GM12878 (cell line): ENCODE results near the gene SCUBE3. TPM values are rescaled to one million over a fixed set of nuclear protein-coding genes. Genes with fewer than 3 reads are reported as not detected.

Experiments used
- ATAC-seq: fragments of 200-7000 bp; cut with Tn5 transposase; 3 replicates; pipeline ENCODE4 v1.9.1; 2020; ENCODE audit warnings: mild to moderate bottlenecking, moderate library complexity
- BruUV-seq: library from RNA; stranded (reverse); fragments of 400-500 nt; replicated peaks from 2 replicates; lab custom pipeline; 2021; lab: Mats Ljungman, UMichigan
- CTCF ChIA-PET: fragments of 300-600 bp; sonication (Branson Sonifier 250); formaldehyde crosslinking; extraction: SDS; loops from one replicate; lab custom pipeline; 2021; ENCODE audit warnings: inconsistent platforms; lab: Yijun Ruan, JAX
- POLR2A ChIA-PET: fragments of 350-600 bp; formaldehyde crosslinking; extraction: SDS; loops from one replicate; lab custom pipeline; 2021; ENCODE audit warnings: inconsistent platforms; lab: Charles Lee
- RAD21 ChIA-PET: fragments of 300-600 bp; sonication (Branson Sonifier 250); formaldehyde crosslinking; loops from one replicate; lab custom pipeline; 2023; ENCODE audit warnings: antibody characterized with exemption; ENCODE audit not compliant: unreplicated experiment; lab: Charles Lee
- SMC1A ChIA-PET: fragments of 300-600 bp; sonication (Branson Sonifier 250); formaldehyde crosslinking; loops from one replicate; lab custom pipeline; 2023; ENCODE audit not compliant: unreplicated experiment, uncharacterized antibody; lab: Charles Lee
- DNase-seq: peaks from one replicate; pipeline ENCODE4 v3.0.0-alpha.2; 2011; ENCODE audit warnings: low read depth, low spot score
- FAIRE-seq: peaks from 3 replicates; lab custom pipeline; 2011; peaks lifted over from hg19 to GRCh38; lab: Jason Lieb, UNC
- H2AFZ ChIP-seq: 2 replicates; pipeline ENCODE4 v1.6.0; 2011; ENCODE audit warnings: low read depth, low read length, control low read depth; ENCODE audit not compliant: control insufficient read depth
- H3K27ac ChIP-seq: 2 replicates; pipeline ENCODE4 v1.5.1; 2011; ENCODE audit warnings: control low read depth; ENCODE audit not compliant: control insufficient read depth, insufficient read depth
- H3K27me3 ChIP-seq, 2 experiments: replicated peaks in 1 of 2; 2 replicates each; pipeline versions ENCODE4 v1.6.0 to v1.6.1; 2011; ENCODE audit warnings: low read length in 1 of 2; ENCODE audit not compliant: control insufficient read depth in 2 of 2, insufficient read depth in 2 of 2
- H3K36me3 ChIP-seq, 2 experiments: 2 replicates each; pipeline ENCODE4 v1.5.1; 2011; ENCODE audit warnings: low read length in 1 of 2; ENCODE audit not compliant: control insufficient read depth in 2 of 2, insufficient read depth in 2 of 2
- H3K4me1 ChIP-seq: 2 replicates; pipeline ENCODE4 v1.6.1; 2011; ENCODE audit warnings: mild to moderate bottlenecking, low read length, moderate library complexity, mixed read lengths; ENCODE audit not compliant: control insufficient read depth, insufficient read depth
- H3K4me2 ChIP-seq: 2 replicates; pipeline ENCODE4 v1.6.0; 2011; ENCODE audit warnings: control low read depth; ENCODE audit not compliant: control insufficient read depth, insufficient read depth
- H3K4me3 ChIP-seq: fragments of 200-600 bp; sonication (generic); 2 replicates; pipeline ENCODE4 v1.5.1; 2016
- H3K79me2 ChIP-seq: 2 replicates; pipeline ENCODE4 v1.6.0; 2011; ENCODE audit warnings: low read length; ENCODE audit not compliant: control insufficient read depth, insufficient read depth
- H3K9ac ChIP-seq: 2 replicates; pipeline ENCODE4 v1.8.0; 2011; ENCODE audit warnings: low read length, control low read depth, mixed read lengths; ENCODE audit not compliant: control insufficient read depth, insufficient read depth
- H3K9me3 ChIP-seq: replicated peaks from 3 replicates; pipeline ENCODE4 v1.5.1; 2011; ENCODE audit warnings: mild to moderate bottlenecking, low read length; ENCODE audit not compliant: control insufficient read depth, insufficient read depth
- H4K20me1 ChIP-seq: 2 replicates; pipeline ENCODE4 v1.6.0; 2011; ENCODE audit not compliant: control insufficient read depth, insufficient read depth
- CTCF ChIP-seq, 3 experiments: IDR thresholded peaks in 2 of 3; conservative IDR thresholded peaks in 1 of 3; 2 replicates each; pipeline ENCODE4 v1.5.1; 2011; ENCODE audit warnings: low read depth in 3 of 3, low read length in 3 of 3, mild to moderate bottlenecking in 3 of 3, control low read depth in 2 of 3, moderate library complexity in 2 of 3, inconsistent platforms in 1 of 3, mixed read lengths in 1 of 3; ENCODE audit not compliant: control insufficient read depth in 2 of 3, insufficient read depth in 1 of 3; ENCODE audit errors: extremely low read depth in 1 of 3
- E4F1 ChIP-seq: fragments of 450-650 bp; IDR thresholded peaks from 2 replicates; pipeline ENCODE4 v1.6.1; 2018; ENCODE audit warnings: borderline replicate concordance, mild to moderate bottlenecking; ENCODE audit not compliant: partially characterized antibody
- EZH2 ChIP-seq: IDR thresholded peaks from 2 replicates; pipeline ENCODE4 v1.6.1; 2012; ENCODE audit warnings: low read depth, mild to moderate bottlenecking, control low read depth, inconsistent platforms, low read length, borderline replicate concordance; ENCODE audit not compliant: control insufficient read depth
- IKZF2 ChIP-seq, 2 experiments: fragments of 450-650 bp; IDR thresholded peaks; 2 replicates each; pipeline ENCODE4 v1.6.1; 2017; ENCODE audit warnings: mild to moderate bottlenecking in 2 of 2, moderate library complexity in 2 of 2
- KDM1A ChIP-seq: fragments of 200-600 bp; sonication (generic); IDR thresholded peaks from 2 replicates; pipeline ENCODE4 v1.6.1; 2016; ENCODE audit warnings: borderline replicate concordance
- MYB ChIP-seq: fragments of 150-350 bp; IDR thresholded peaks from 2 replicates; pipeline ENCODE4 v1.6.1; 2014; ENCODE audit warnings: mild to moderate bottlenecking, low read depth, low read length, borderline replicate concordance
- PAX8 ChIP-seq: fragments of 450-650 bp; IDR thresholded peaks from 2 replicates; pipeline ENCODE4 v1.6.1; 2017; ENCODE audit warnings: mild to moderate bottlenecking, moderate library complexity
- POLR2AphosphoS2 ChIP-seq: IDR thresholded peaks from 2 replicates; pipeline ENCODE4 v1.6.1; 2011; ENCODE audit warnings: low read depth, mild to moderate bottlenecking, low read length, improper control_type of control experiment, moderate library complexity
- RUNX3 ChIP-seq: IDR thresholded peaks from 2 replicates; pipeline ENCODE4 v1.6.1; 2012; ENCODE audit warnings: low read length, inconsistent platforms
- SIN3A ChIP-seq: IDR thresholded peaks from 2 replicates; pipeline ENCODE4 v1.6.1; 2012; ENCODE audit warnings: low read depth, low read length, improper control_type of control experiment
- SP1 ChIP-seq: IDR thresholded peaks from one replicate; pipeline ENCODE4 v1.6.1; 2011; ENCODE audit warnings: low read depth, low read length
- USF2 ChIP-seq: IDR thresholded peaks from 2 replicates; pipeline ENCODE4 v1.6.1; 2011; ENCODE audit warnings: low read depth, low read length, improper control_type of control experiment, borderline replicate concordance
- WGBS: methylation state at CpG from one replicate; pipeline ENCODE4 v1.1.6; 2016; ENCODE audit warnings: low lambda C conversion rate; ENCODE audit not compliant: insufficient replicate concordance, insufficient coverage; ENCODE audit errors: missing lambda C conversion rate; 5-methylcytosine and 5-hydroxymethylcytosine counted together
- in situ Hi-C: fragments of 300-500 bp; cut with MboI; formaldehyde crosslinking; loops from 9 replicates; pipeline ENCODE4 v1.14.3; 2018; ENCODE audit warnings: mixed read lengths
- intact Hi-C: fragments of 100-400 bp; cut with micrococcal nuclease; formaldehyde crosslinking; loops from one replicate; pipeline ENCODE4 v1.14.2; 2022; ENCODE audit not compliant: unreplicated experiment
- polyA plus RNA-seq, 11 experiments: library from polyadenylated mRNA; depleted of rRNA in 4 of 11; unstranded in 6 of 11; stranded (reverse) in 5 of 11; fragments of >200 nt; fragmentation: Nextera tagmentation in 4 of 11; fragmentation: Illumina TruSeq in 1 of 11; extraction: Ambion mirVana in 4 of 11; extraction: Trizol in 1 of 11; gene quantifications; 1 replicate in 1 of 11; 2 replicates in 10 of 11; pipeline versions ENCODE4 v1.2.1 to v1.2.3, GENCODE V29; 2011 to 2016; ENCODE audit warnings: inconsistent platforms in 2 of 11, missing spikeins in 2 of 11, low read depth in 1 of 11
- total RNA-seq, 4 experiments: library from RNA; depleted of rRNA in 3 of 4; stranded (reverse); fragments of >200 nt in 3 of 4; fragmentation: Illumina TruSeq in 1 of 4; extraction: Trizol in 1 of 4; gene quantifications; 2 replicates each; pipeline versions ENCODE4 v1.2.1 to v1.2.3, GENCODE V29; 2013 to 2021

Gene SCUBE3
- total and polyA plus RNA-seq, 10 of the 15 experiments (the other 5 are each of a cell fraction or from before 2014, with no cell fraction given) = under 0.01 to 0.20 (median 0.07) TPM; not detected in 4

- peak; percentile 31 for DNase-seq
- intact Hi-C loops (no loop called here), in situ Hi-C loops (no loop called here)
- Histone ChIP-seq H2AFZ (peak overlapping the region; percentile 46), H3K4me1 (peaks cover 29% of the 10 kb centered on the region), H3K4me3 (peak overlapping the region; percentile 54; the same call in 1 of the 2 replicates), H3K27ac (peak overlapping the region; percentile 75), H3K9ac (peak overlapping the region; percentile 1; the same call in 1 of the 2 replicates), H3K27me3 (no peaks in the 10 kb centered on the region), H3K4me2 (peak overlapping the region; percentile 76), H4K20me1 (no peaks in the 10 kb centered on the region), H3K79me2 (peaks cover 3% of the 10 kb centered on the region; the same call in 1 of the 2 replicates), H3K36me3 (no peaks in the 10 kb centered on the region), H3K9me3 (no peaks in the 10 kb centered on the region)
- ATAC-seq = peak; percentile 80
- CTCF ChIA-PET = interaction anchor here (1.4 to 3.9 kb wide), 2 partner anchors 10 to 80 kb away, joined by 5 to 19 read pairs; partner anchors contain the start of gene ZNF76
- BruUV-seq = no TSS peak
- TF ChIP-seq RUNX3 = peak; percentile 19; the same call in 1 of the 2 replicates
- peak in 1 of 2 experiments; percentile 13; a peak in 1 of 4 replicates for TF ChIP-seq IKZF2 (IDR thresholded peaks at IDR 0.05)
- no peak for TF ChIP-seq MYB
- TF ChIP-seq EZH2 = no peak
- TF ChIP-seq E4F1 = no peak
- TF ChIP-seq POLR2AphosphoS2 = no peak
- no peak for TF ChIP-seq PAX8
- TF ChIP-seq SIN3A = no peak
- no peak for TF ChIP-seq USF2
- TF ChIP-seq KDM1A = no peak
- peak in 2 of 3 experiments; percentile 9 to 22; a peak in 2 of 6 replicates for TF ChIP-seq CTCF (IDR thresholded peaks at IDR 0.05 in 2 of 3, conservative IDR thresholded peaks at IDR 0.05 in 1 of 3; ENCODE audit: control insufficient read depth in 2 of 3, extremely low read depth in 1 of 3, insufficient read depth in 1 of 3, low read depth in 3 of 3, low read length in 3 of 3)
- TF ChIP-seq SP1 = no peak
- SMC1A ChIA-PET = interaction anchor here (0.6 to 1.2 kb wide), 4 partner anchors 10 to 260 kb away, joined by 3 read pairs; no protein-coding TSS in a partner anchor
- RAD21 ChIA-PET = no interaction called here
- 18% methylated on average over 2 of the region's 2 CpGs for WGBS
- POLR2A ChIA-PET = interaction anchor here (2.5 kb wide), 1 partner anchor 11 kb away, joined by 9 read pairs; the partner anchor contains the start of gene ZNF76
- peak; percentile 78 for FAIRE-seq
Observed at GRCh38 chr6:35247642-35248231, 34.0 kb downstream of the SCUBE3 start.
